OCI-LY7 (cell line): ENCODE data around the gene TXNDC8. TPM values are rescaled to one million over a fixed set of nuclear protein-coding genes. Genes with fewer than 3 reads are reported as not detected.

Source experiments
- BruUV-seq: library from RNA; stranded (reverse); fragments of 400-500 nt; replicated peaks from 2 replicates; lab custom pipeline; 2021; lab: Mats Ljungman, UMichigan
- CTCF ChIA-PET: fragments of 300-600 bp; sonication (Branson Sonifier 250); formaldehyde crosslinking; loops from one replicate; lab custom pipeline; 2022; ENCODE audit warnings: antibody characterized with exemption; ENCODE audit not compliant: unreplicated experiment; lab: Charles Lee
- POLR2A ChIA-PET: fragments of 300-600 bp; sonication (Branson Sonifier 250); formaldehyde crosslinking; loops from one replicate; lab custom pipeline; 2022; ENCODE audit warnings: antibody characterized with exemption; lab: Charles Lee
- DNase-seq: peaks from one replicate; pipeline ENCODE4 v3.0.0-alpha.2; 2015; ENCODE audit warnings: low spot score
- H2AFZ ChIP-seq: fragments of 200-600 bp; sonication (generic), shearing (Covaris generic); 2 replicates; pipeline ENCODE4 v1.6.1; 2014; ENCODE audit warnings: mild to moderate bottlenecking, antibody characterized with exemption, low read length, moderate library complexity
- H3K27ac ChIP-seq: fragments of 200-600 bp; sonication (generic); 2 replicates; pipeline ENCODE4 v1.5.1; 2014; ENCODE audit warnings: mixed run types, low read depth, mild to moderate bottlenecking, moderate library complexity, low read length, inconsistent platforms; ENCODE audit not compliant: poor library complexity, severe bottlenecking
- H3K36me3 ChIP-seq: fragments of 200-600 bp; sonication (generic); 2 replicates; pipeline ENCODE4 v1.6.1; 2014; ENCODE audit warnings: mild to moderate bottlenecking, antibody characterized with exemption, low read length, moderate library complexity, mixed read lengths; ENCODE audit not compliant: insufficient read depth
- H3K4me1 ChIP-seq: fragments of 200-600 bp; sonication (generic); 2 replicates; pipeline ENCODE4 v1.5.1; 2014; ENCODE audit warnings: mild to moderate bottlenecking, low read length; ENCODE audit not compliant: insufficient read depth, poor library complexity, severe bottlenecking
- H3K4me2 ChIP-seq: fragments of 200-600 bp; sonication (generic); 2 replicates; pipeline ENCODE4 v1.6.1; 2014; ENCODE audit warnings: mild to moderate bottlenecking, low read length
- H3K4me3 ChIP-seq: fragments of 200-600 bp; sonication (generic); 2 replicates; pipeline ENCODE4 v1.5.1; 2014; ENCODE audit warnings: mild to moderate bottlenecking, low read depth, low read length; ENCODE audit not compliant: poor library complexity, severe bottlenecking
- H3K79me2 ChIP-seq: fragments of 200-600 bp; sonication (generic); 2 replicates; pipeline ENCODE4 v1.6.1; 2016; ENCODE audit warnings: low read depth, mild to moderate bottlenecking, low read length, moderate library complexity, mixed read lengths; ENCODE audit not compliant: insufficient read depth
- H3K9me2 ChIP-seq: fragments of 200-600 bp; sonication (generic); 2 replicates; pipeline ENCODE4 v1.6.1; 2016; ENCODE audit warnings: mild to moderate bottlenecking, low read length, mixed read lengths; ENCODE audit not compliant: insufficient read depth
- H3K9me3 ChIP-seq: fragments of 200-600 bp; sonication (generic); 2 replicates; pipeline ENCODE4 v1.6.1; 2014; ENCODE audit warnings: mild to moderate bottlenecking, mixed run types, low read length, mixed read lengths
- H4K20me1 ChIP-seq: fragments of 200-600 bp; sonication (generic); 2 replicates; pipeline ENCODE4 v1.6.1; 2014; ENCODE audit warnings: mild to moderate bottlenecking, antibody characterized with exemption, low read length, moderate library complexity, mixed read lengths; ENCODE audit not compliant: insufficient read depth
- CTCF ChIP-seq: fragments of 200-600 bp; sonication (generic); conservative IDR thresholded peaks from 2 replicates; pipeline ENCODE4 v1.5.1; 2014; ENCODE audit warnings: mild to moderate bottlenecking, antibody characterized with exemption, low read length, moderate library complexity, mixed read lengths
- EZH2phosphoT487 ChIP-seq: fragments of 200-600 bp; sonication (generic); IDR thresholded peaks from 2 replicates; pipeline ENCODE4 v1.6.1; 2018; ENCODE audit warnings: low read depth, borderline replicate concordance, mild to moderate bottlenecking, mixed run types, antibody characterized with exemption, low read length, moderate library complexity, mixed read lengths
- intact Hi-C: fragments of 100-400 bp; cut with micrococcal nuclease; formaldehyde crosslinking; loops from one replicate; pipeline ENCODE4 v1.10.0; 2022; ENCODE audit not compliant: unreplicated experiment
- total RNA-seq, 2 experiments: library from RNA; depleted of rRNA in 1 of 2; stranded (reverse); fragments of >200 nt in 1 of 2; shearing (Covaris generic) in 1 of 2; gene quantifications; 2 replicates each; pipeline ENCODE4 v1.2.3, GENCODE V29; 2014 to 2022

The TXNDC8 gene
- total RNA-seq, 2 experiments from 2014 or later = not detected

- intact Hi-C loops = no loop called here
- TF ChIP-seq EZH2phosphoT487 (no peak), CTCF (no peak)
- no peak overlapping the region for H3K4me3 ChIP-seq
- no peaks in the 10 kb centered on the region for H3K9me3 ChIP-seq
- POLR2A ChIA-PET = interaction anchor here (0.6 to 1.1 kb wide), 2 partner anchors 40 to 600 kb away, joined by 3 to 4 read pairs; no protein-coding TSS in a partner anchor
- no peak overlapping the region for H3K27ac ChIP-seq
- no peaks in the 10 kb centered on the region for H3K9me2 ChIP-seq
- H3K79me2 ChIP-seq = no peaks in the 10 kb centered on the region
- no peak overlapping the region for H2AFZ ChIP-seq
- BruUV-seq = no TSS peak
- CTCF ChIA-PET = no interaction called here
- DNase-seq = no peak
- H3K4me2 ChIP-seq = no peak overlapping the region
- H3K4me1 ChIP-seq = no peaks in the 10 kb centered on the region
- no peaks in the 10 kb centered on the region for H3K36me3 ChIP-seq
- H4K20me1 ChIP-seq = no peaks in the 10 kb centered on the region
Measured at GRCh38 chr9:110356639-110357395, 19.2 kb upstream of the TXNDC8 start.

DNA sequence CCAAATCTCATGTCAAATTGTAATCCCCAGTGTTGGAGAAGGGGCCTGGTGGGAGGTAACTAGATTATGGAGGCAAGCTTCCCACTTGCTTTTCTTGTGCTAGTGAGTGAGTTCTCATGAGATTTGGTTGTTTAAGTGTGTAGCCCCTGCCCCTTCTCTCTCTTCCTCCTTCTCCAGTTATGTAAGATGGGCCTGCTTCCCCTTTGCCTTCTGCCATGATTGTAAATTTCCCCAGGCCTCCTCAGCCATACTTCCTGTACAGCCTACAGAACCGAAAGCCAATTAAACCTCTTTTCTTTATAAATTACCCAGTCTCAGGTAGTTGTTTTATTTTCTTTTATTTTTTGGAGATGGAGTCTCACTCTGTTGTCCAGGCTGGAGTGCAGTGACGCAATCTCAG is 18.2 kb upstream of the TXNDC8 start:
- no TSS peak for BruUV-seq
- no peak for DNase-seq
- no peak overlapping the region for H3K4me2 ChIP-seq
- H2AFZ ChIP-seq = no peak overlapping the region
- H3K9me3 ChIP-seq = no peaks in the 10 kb centered on the region
- no peaks in the 10 kb centered on the region for H4K20me1 ChIP-seq
- POLR2A ChIA-PET = no interaction called here
- no peak overlapping the region for H3K4me3 ChIP-seq
- TF ChIP-seq CTCF (no peak), EZH2phosphoT487 (no peak)
- no peaks in the 10 kb centered on the region for H3K4me1 ChIP-seq
- H3K9me2 ChIP-seq = no peaks in the 10 kb centered on the region
- H3K27ac ChIP-seq = no peak overlapping the region
- intact Hi-C loops = no loop called here
- CTCF ChIA-PET = no interaction called here
- no peaks in the 10 kb centered on the region for H3K36me3 ChIP-seq
- H3K79me2 ChIP-seq = no peaks in the 10 kb centered on the region

- H2AFZ ChIP-seq = no peak overlapping the region
- no peaks in the 10 kb centered on the region for H3K9me2 ChIP-seq
- H3K4me1 ChIP-seq = no peaks in the 10 kb centered on the region
- ChIA-PET POLR2A (interaction anchor here (0.6 kb wide), 1 partner anchor 79 kb away, joined by 3 read pairs; no protein-coding TSS in a partner anchor), CTCF (no interaction called here)
- H3K27ac ChIP-seq = no peak overlapping the region
- H3K4me2 ChIP-seq = no peak overlapping the region
- DNase-seq = no peak
- H3K36me3 ChIP-seq = no peaks in the 10 kb centered on the region
- H4K20me1 ChIP-seq = no peaks in the 10 kb centered on the region
- H3K79me2 ChIP-seq = no peaks in the 10 kb centered on the region
- no peak for TF ChIP-seq CTCF
- no peak for TF ChIP-seq EZH2phosphoT487
- no peaks in the 10 kb centered on the region for H3K9me3 ChIP-seq
- intact Hi-C loops = no loop called here
- no TSS peak for BruUV-seq
- H3K4me3 ChIP-seq = no peak overlapping the region
Measured at GRCh38 chr9:110351009-110351467, 13.4 kb upstream of the TXNDC8 start.
